HepG2 (cell line): ENCODE data around the gene SHC3. TPM values are rescaled to one million over a fixed set of nuclear protein-coding genes. Genes with fewer than 3 reads are reported as not detected.

Experiments used
- ATAC-seq: fragments of 200-7000 bp; cut with Tn5 transposase; 3 replicates; pipeline ENCODE4 v1.9.1; 2020; ENCODE audit warnings: mild to moderate bottlenecking, moderate library complexity
- BruUV-seq: library from RNA; stranded (reverse); fragments of 400-500 nt; replicated peaks from 2 replicates; lab custom pipeline; 2021; lab: Mats Ljungman, UMichigan
- CTCF ChIA-PET: fragments of 300-600 bp; formaldehyde crosslinking; extraction: SDS; loops from one replicate; lab custom pipeline; 2021; ENCODE audit warnings: low total read pairs, inconsistent platforms, low intra/inter-chr PET ratio; lab: Yijun Ruan, JAX
- POLR2A ChIA-PET: fragments of 350-600 bp; sonication (Branson Sonifier 250); formaldehyde crosslinking; loops from one replicate; lab custom pipeline; 2020; ENCODE audit warnings: antibody characterized with exemption, inconsistent platforms; lab: Yijun Ruan, JAX
- DNase-seq: peaks from one replicate; pipeline ENCODE4 v3.0.0-alpha.2; 2015; ENCODE audit warnings: low spot score
- FAIRE-seq: peaks from 3 replicates; lab custom pipeline; 2011; peaks lifted over from hg19 to GRCh38; lab: Jason Lieb, UNC
- H2AFZ ChIP-seq: one replicate; pipeline ENCODE4 v1.6.1; 2011; ENCODE audit warnings: low read length, inconsistent platforms
- H3K27ac ChIP-seq: fragments of 300-600 bp; 3 replicates; pipeline ENCODE4 v1.8.0; 2011; ENCODE audit warnings: mixed run types, mild to moderate bottlenecking, mixed read lengths, low read length, inconsistent platforms; ENCODE audit not compliant: insufficient read depth; ENCODE audit errors: extremely low read length
- H3K27me3 ChIP-seq, 2 experiments: fragments of 200-600 bp in 1 of 2; 2 replicates in 1 of 2; 3 replicates in 1 of 2; pipeline versions ENCODE4 v1.6.0 to v1.8.0; 2011; ENCODE audit warnings: low read length in 2 of 2, mild to moderate bottlenecking in 2 of 2, moderate library complexity in 2 of 2, inconsistent platforms in 1 of 2; ENCODE audit not compliant: insufficient read depth in 2 of 2, control insufficient read depth in 1 of 2
- H3K36me3 ChIP-seq, 2 experiments: fragments of 200-600 bp in 1 of 2; replicated peaks in 1 of 2; 2 replicates in 1 of 2; 3 replicates in 1 of 2; pipeline versions ENCODE4 v1.5.1 to v1.8.0; 2011; ENCODE audit warnings: low read length in 2 of 2, inconsistent platforms in 1 of 2; ENCODE audit not compliant: insufficient read depth in 2 of 2, control insufficient read depth in 1 of 2
- H3K4me1 ChIP-seq: 2 replicates; pipeline ENCODE4 v1.5.1; 2012; ENCODE audit warnings: low read length, inconsistent platforms; ENCODE audit not compliant: insufficient read depth
- H3K4me2 ChIP-seq: 2 replicates; pipeline ENCODE4 v1.6.0; 2011; ENCODE audit warnings: low read depth, low read length, inconsistent platforms
- H3K4me3 ChIP-seq, 3 experiments: fragments of 200-600 bp in 1 of 3; sonication (generic), shearing (Covaris generic) in 1 of 3; replicated peaks in 1 of 3; 2 replicates each; pipeline ENCODE4 v1.5.1; 2011 to 2016; ENCODE audit warnings: low read length in 3 of 3, inconsistent platforms in 2 of 3, low read depth in 2 of 3, mild to moderate bottlenecking in 2 of 3, control low read depth in 1 of 3, mixed read lengths in 1 of 3; ENCODE audit not compliant: insufficient read depth in 1 of 3
- H3K79me2 ChIP-seq: one replicate; pipeline ENCODE4 v1.6.1; 2011; ENCODE audit warnings: low read length, inconsistent platforms; ENCODE audit not compliant: insufficient read depth
- H3K9ac ChIP-seq: 2 replicates; pipeline ENCODE4 v1.6.0; 2011; ENCODE audit warnings: mild to moderate bottlenecking, low read depth, low read length, inconsistent platforms; ENCODE audit not compliant: insufficient read depth
- H3K9me3 ChIP-seq: 2 replicates; pipeline ENCODE4 v1.5.1; 2012; ENCODE audit warnings: mild to moderate bottlenecking, low read length
- H4K20me1 ChIP-seq: 2 replicates; pipeline ENCODE4 v1.6.0; 2011; ENCODE audit warnings: inconsistent platforms, mild to moderate bottlenecking, low read length, moderate library complexity; ENCODE audit not compliant: insufficient read depth
- FOXC1 ChIP-seq: sonication (generic); formaldehyde crosslinking; IDR thresholded peaks from 2 replicates; pipeline ENCODE4 v1.8.0; 2022; ENCODE audit warnings: mild to moderate bottlenecking, missing genetic modification reagents, borderline replicate concordance
- KDM5B ChIP-seq: sonication (generic); formaldehyde crosslinking; IDR thresholded peaks from 2 replicates; pipeline ENCODE4 v1.4.0; 2020; ENCODE audit warnings: missing genetic modification reagents, mild to moderate bottlenecking, borderline replicate concordance
- NCOA5 ChIP-seq: sonication (generic); formaldehyde crosslinking; IDR thresholded peaks from 2 replicates; pipeline ENCODE4 v1.4.0; 2020; ENCODE audit warnings: missing genetic modification reagents
- SATB2 ChIP-seq: sonication (generic); formaldehyde crosslinking; IDR thresholded peaks from 2 replicates; pipeline ENCODE4 v1.5.0; 2020; ENCODE audit warnings: missing genetic modification reagents
- ZEB1 ChIP-seq: IDR thresholded peaks from 2 replicates; pipeline ENCODE4 v1.6.1; 2012; ENCODE audit warnings: mild to moderate bottlenecking, low read depth, inconsistent platforms; ENCODE audit not compliant: insufficient replicate concordance
- ZKSCAN5 ChIP-seq: sonication (generic); formaldehyde crosslinking; IDR thresholded peaks from 2 replicates; pipeline ENCODE4 v1.5.1; 2020; ENCODE audit warnings: mild to moderate bottlenecking, missing genetic modification reagents
- ZKSCAN8 ChIP-seq: IDR thresholded peaks from 2 replicates; pipeline ENCODE4 v1.6.1; 2016; ENCODE audit warnings: borderline replicate concordance, missing genetic modification reagents, missing compliant biosample characterization
- ZNF446 ChIP-seq: sonication (generic); formaldehyde crosslinking; IDR thresholded peaks from 2 replicates; pipeline ENCODE4 v1.5.0; 2020; ENCODE audit warnings: mild to moderate bottlenecking, missing genetic modification reagents
- ZNF713 ChIP-seq: sonication (generic); formaldehyde crosslinking; IDR thresholded peaks from 2 replicates; pipeline ENCODE4 v1.4.0; 2020; ENCODE audit warnings: mild to moderate bottlenecking, missing genetic modification reagents
- ZNF768 ChIP-seq: sonication (generic); formaldehyde crosslinking; IDR thresholded peaks from 2 replicates; pipeline ENCODE4 v1.4.0; 2020; ENCODE audit warnings: missing genetic modification reagents
- WGBS: methylation state at CpG from one replicate; pipeline ENCODE4 v1.1.6; 2017; ENCODE audit warnings: low lambda C conversion rate; 5-methylcytosine and 5-hydroxymethylcytosine counted together
- in situ Hi-C: cut with HindIII; loops from 2 replicates; pipeline ENCODE4 v1.10.0; 2017; ENCODE audit warnings: low pct_unique_long_range_greater_than_20kb; ENCODE audit not compliant: extremely low pct_ligation_motif_present
- intact Hi-C: fragments of 100-400 bp; cut with micrococcal nuclease; formaldehyde crosslinking; loops from one replicate; pipeline ENCODE4 v1.10.0; 2022; ENCODE audit not compliant: unreplicated experiment
- polyA plus RNA-seq, 8 experiments: library from polyadenylated mRNA; depleted of rRNA in 3 of 8; stranded (reverse) in 7 of 8; unstranded in 1 of 8; fragments of >200 nt; fragmentation: Illumina TruSeq in 4 of 8; extraction: Trizol in 4 of 8; gene quantifications; 2 replicates each; pipeline versions ENCODE4 v1.2.1 to v1.2.3, GENCODE V29; 2011 to 2016; ENCODE audit warnings: low read depth in 4 of 8, missing spikeins in 1 of 8, mixed read lengths in 1 of 8; ENCODE audit not compliant: insufficient read depth in 1 of 8
- total RNA-seq, 5 experiments: library from RNA; depleted of rRNA; stranded (reverse); fragments of >200 nt; fragmentation: Illumina TruSeq; extraction: Trizol; gene quantifications; 2 replicates each; pipeline ENCODE4 v1.2.3, GENCODE V29; 2016; ENCODE audit warnings: low read depth in 1 of 5
- TF ChIP-seq, protein P1 (sequence below): sonication (generic); formaldehyde crosslinking; IDR thresholded peaks from 2 replicates; pipeline ENCODE4 v1.4.0; 2020; ENCODE audit warnings: mild to moderate bottlenecking, missing genetic modification reagents
- TF ChIP-seq, protein P2 (sequence below): sonication (generic); formaldehyde crosslinking; IDR thresholded peaks from 2 replicates; pipeline ENCODE4 v1.4.0; 2020; ENCODE audit warnings: low read depth, mild to moderate bottlenecking, missing genetic modification reagents
- TF ChIP-seq, protein P3 (sequence below): IDR thresholded peaks from 2 replicates; pipeline ENCODE4 v1.6.1; 2016; ENCODE audit warnings: missing compliant biosample characterization, missing genetic modification reagents, borderline replicate concordance

The SHC3 gene
- total and polyA plus RNA-seq, 2 of the 13 experiments (the other 11 are each of a cell fraction or from before 2014, with no cell fraction given): 0.09 to 0.89 TPM

DNA sequence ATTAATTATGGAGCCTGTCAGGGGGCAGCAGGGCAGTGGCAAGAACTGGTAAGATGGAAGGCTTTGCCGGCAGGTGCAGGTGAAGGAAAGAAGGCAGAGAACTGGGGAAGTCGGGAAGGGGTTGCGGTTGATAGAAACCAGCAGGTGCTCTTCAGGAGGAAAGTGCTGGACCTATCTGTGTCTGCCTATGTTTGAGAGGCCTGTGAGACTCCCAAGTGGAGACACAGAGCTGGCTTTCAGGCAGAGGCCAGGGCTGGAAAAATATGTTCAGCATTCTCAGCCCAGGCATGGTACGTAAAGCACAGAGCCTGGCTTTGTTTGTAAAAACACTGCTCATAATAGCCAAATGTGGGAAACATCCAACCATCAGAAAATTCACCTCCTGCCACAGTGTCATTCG lies 117.8 kb downstream of the SHC3 start:
- Histone ChIP-seq H3K4me3 (no peak overlapping the region), H2AFZ (no peak overlapping the region), H3K27ac (no peak overlapping the region), H3K9ac (no peak overlapping the region), H3K79me2 (no peaks in the 10 kb centered on the region), H4K20me1 (no peaks in the 10 kb centered on the region), H3K36me3 (no peaks in the 10 kb centered on the region), H3K4me1 (no peaks in the 10 kb centered on the region), H3K4me2 (no peak overlapping the region), H3K27me3 (no peaks in the 10 kb centered on the region), H3K9me3 (no peaks in the 10 kb centered on the region; the same call in 1 of the 2 replicates)
- FAIRE-seq: no peak
- in situ Hi-C loops: no loop called here
- no peak for DNase-seq
- no TSS peak for BruUV-seq
- POLR2A ChIA-PET: no interaction called here
- no peak for ATAC-seq
- intact Hi-C loops: no loop called here
- TF ChIP-seq ZKSCAN8 (CRISPR knock-in tag): no peak
- no peak for TF ChIP-seq FOXC1
- TF ChIP-seq, protein P1, sequence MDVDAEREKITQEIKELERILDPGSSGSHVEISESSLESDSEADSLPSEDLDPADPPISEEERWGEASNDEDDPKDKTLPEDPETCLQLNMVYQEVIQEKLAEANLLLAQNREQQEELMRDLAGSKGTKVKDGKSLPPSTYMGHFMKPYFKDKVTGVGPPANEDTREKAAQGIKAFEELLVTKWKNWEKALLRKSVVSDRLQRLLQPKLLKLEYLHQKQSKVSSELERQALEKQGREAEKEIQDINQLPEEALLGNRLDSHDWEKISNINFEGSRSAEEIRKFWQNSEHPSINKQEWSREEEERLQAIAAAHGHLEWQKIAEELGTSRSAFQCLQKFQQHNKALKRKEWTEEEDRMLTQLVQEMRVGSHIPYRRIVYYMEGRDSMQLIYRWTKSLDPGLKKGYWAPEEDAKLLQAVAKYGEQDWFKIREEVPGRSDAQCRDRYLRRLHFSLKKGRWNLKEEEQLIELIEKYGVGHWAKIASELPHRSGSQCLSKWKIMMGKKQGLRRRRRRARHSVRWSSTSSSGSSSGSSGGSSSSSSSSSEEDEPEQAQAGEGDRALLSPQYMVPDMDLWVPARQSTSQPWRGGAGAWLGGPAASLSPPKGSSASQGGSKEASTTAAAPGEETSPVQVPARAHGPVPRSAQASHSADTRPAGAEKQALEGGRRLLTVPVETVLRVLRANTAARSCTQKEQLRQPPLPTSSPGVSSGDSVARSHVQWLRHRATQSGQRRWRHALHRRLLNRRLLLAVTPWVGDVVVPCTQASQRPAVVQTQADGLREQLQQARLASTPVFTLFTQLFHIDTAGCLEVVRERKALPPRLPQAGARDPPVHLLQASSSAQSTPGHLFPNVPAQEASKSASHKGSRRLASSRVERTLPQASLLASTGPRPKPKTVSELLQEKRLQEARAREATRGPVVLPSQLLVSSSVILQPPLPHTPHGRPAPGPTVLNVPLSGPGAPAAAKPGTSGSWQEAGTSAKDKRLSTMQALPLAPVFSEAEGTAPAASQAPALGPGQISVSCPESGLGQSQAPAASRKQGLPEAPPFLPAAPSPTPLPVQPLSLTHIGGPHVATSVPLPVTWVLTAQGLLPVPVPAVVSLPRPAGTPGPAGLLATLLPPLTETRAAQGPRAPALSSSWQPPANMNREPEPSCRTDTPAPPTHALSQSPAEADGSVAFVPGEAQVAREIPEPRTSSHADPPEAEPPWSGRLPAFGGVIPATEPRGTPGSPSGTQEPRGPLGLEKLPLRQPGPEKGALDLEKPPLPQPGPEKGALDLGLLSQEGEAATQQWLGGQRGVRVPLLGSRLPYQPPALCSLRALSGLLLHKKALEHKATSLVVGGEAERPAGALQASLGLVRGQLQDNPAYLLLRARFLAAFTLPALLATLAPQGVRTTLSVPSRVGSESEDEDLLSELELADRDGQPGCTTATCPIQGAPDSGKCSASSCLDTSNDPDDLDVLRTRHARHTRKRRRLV (CRISPR knock-in tag): no peak
- TF ChIP-seq ZNF768 (CRISPR knock-in tag): no peak
- TF ChIP-seq SATB2 (CRISPR knock-in tag): no peak
- TF ChIP-seq, protein P2, sequence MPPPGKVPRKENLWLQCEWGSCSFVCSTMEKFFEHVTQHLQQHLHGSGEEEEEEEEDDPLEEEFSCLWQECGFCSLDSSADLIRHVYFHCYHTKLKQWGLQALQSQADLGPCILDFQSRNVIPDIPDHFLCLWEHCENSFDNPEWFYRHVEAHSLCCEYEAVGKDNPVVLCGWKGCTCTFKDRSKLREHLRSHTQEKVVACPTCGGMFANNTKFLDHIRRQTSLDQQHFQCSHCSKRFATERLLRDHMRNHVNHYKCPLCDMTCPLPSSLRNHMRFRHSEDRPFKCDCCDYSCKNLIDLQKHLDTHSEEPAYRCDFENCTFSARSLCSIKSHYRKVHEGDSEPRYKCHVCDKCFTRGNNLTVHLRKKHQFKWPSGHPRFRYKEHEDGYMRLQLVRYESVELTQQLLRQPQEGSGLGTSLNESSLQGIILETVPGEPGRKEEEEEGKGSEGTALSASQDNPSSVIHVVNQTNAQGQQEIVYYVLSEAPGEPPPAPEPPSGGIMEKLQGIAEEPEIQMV (CRISPR knock-in tag): no peak
- TF ChIP-seq KDM5B: no peak
- TF ChIP-seq NCOA5 (CRISPR knock-in tag): no peak
- TF ChIP-seq ZNF713 (CRISPR knock-in tag): no peak
- no peak for TF ChIP-seq ZKSCAN5
- no peak for TF ChIP-seq ZEB1
- TF ChIP-seq, protein P3, sequence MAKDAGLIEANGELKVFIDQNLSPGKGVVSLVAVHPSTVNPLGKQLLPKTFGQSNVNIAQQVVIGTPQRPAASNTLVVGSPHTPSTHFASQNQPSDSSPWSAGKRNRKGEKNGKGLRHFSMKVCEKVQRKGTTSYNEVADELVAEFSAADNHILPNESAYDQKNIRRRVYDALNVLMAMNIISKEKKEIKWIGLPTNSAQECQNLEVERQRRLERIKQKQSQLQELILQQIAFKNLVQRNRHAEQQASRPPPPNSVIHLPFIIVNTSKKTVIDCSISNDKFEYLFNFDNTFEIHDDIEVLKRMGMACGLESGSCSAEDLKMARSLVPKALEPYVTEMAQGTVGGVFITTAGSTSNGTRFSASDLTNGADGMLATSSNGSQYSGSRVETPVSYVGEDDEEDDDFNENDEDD (CRISPR knock-in tag): no peak
- TF ChIP-seq ZNF446 (CRISPR knock-in tag): no peak
- CTCF ChIA-PET: no interaction called here
- 45% methylated on average over 4 of the region's 5 CpGs for WGBS
